ENCODE data around the gene DAPK2.

DAPK2 gene

DNA sequence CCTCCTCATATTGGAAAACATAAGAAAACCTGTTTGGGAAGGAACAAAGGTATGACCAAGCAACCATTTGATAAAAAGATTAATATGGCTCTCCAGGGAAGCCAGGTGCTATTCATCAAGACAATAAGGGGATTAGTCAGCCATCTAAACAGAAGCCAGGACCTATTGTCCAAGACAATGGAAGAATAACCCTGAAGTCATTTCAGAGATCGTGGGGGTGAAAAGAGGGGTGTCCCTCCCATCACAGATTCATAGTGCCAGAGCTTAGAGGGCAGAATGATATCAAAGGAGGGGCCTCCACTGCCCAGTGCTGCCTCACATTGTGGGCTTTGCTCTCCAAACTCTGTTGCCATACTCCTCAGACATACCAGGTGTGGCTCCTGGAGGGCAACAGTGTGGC, 73.5 kb downstream of the DAPK2 start:
- DNase-seq (ENCODE audit: low read depth) = no peak
- in situ Hi-C loops (cut with HindIII; ENCODE audit: low sequenced_read_pairs) = no loop called here
- TF ChIP-seq, protein P1, sequence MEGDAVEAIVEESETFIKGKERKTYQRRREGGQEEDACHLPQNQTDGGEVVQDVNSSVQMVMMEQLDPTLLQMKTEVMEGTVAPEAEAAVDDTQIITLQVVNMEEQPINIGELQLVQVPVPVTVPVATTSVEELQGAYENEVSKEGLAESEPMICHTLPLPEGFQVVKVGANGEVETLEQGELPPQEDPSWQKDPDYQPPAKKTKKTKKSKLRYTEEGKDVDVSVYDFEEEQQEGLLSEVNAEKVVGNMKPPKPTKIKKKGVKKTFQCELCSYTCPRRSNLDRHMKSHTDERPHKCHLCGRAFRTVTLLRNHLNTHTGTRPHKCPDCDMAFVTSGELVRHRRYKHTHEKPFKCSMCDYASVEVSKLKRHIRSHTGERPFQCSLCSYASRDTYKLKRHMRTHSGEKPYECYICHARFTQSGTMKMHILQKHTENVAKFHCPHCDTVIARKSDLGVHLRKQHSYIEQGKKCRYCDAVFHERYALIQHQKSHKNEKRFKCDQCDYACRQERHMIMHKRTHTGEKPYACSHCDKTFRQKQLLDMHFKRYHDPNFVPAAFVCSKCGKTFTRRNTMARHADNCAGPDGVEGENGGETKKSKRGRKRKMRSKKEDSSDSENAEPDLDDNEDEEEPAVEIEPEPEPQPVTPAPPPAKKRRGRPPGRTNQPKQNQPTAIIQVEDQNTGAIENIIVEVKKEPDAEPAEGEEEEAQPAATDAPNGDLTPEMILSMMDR (IDR thresholded peaks at IDR 0.05; ENCODE audit: low read depth, low read length, missing control alignments) = no peak
- no peak overlapping the region for H3K4me3 ChIP-seq (ENCODE audit: low read depth, low read length)

GRCh38 chr15:63971904-63972303, 74.4 kb downstream of the DAPK2 start:
- TF ChIP-seq, protein P1 (IDR thresholded peaks at IDR 0.05; ENCODE audit: low read depth, low read length, missing control alignments) = no peak
- in situ Hi-C loops (cut with HindIII; ENCODE audit: low sequenced_read_pairs) = no loop called here
- no peak overlapping the region for H3K4me3 ChIP-seq (ENCODE audit: low read depth, low read length)
- DNase-seq (ENCODE audit: low read depth) = no peak

GRCh38 chr15:63971427-63971805, 74.9 kb downstream of the DAPK2 start:
- TF ChIP-seq, protein P1 (IDR thresholded peaks at IDR 0.05; ENCODE audit: low read depth, low read length, missing control alignments) = no peak
- in situ Hi-C loops (cut with HindIII; ENCODE audit: low sequenced_read_pairs) = no loop called here
- DNase-seq (ENCODE audit: low read depth) = no peak

DNA sequence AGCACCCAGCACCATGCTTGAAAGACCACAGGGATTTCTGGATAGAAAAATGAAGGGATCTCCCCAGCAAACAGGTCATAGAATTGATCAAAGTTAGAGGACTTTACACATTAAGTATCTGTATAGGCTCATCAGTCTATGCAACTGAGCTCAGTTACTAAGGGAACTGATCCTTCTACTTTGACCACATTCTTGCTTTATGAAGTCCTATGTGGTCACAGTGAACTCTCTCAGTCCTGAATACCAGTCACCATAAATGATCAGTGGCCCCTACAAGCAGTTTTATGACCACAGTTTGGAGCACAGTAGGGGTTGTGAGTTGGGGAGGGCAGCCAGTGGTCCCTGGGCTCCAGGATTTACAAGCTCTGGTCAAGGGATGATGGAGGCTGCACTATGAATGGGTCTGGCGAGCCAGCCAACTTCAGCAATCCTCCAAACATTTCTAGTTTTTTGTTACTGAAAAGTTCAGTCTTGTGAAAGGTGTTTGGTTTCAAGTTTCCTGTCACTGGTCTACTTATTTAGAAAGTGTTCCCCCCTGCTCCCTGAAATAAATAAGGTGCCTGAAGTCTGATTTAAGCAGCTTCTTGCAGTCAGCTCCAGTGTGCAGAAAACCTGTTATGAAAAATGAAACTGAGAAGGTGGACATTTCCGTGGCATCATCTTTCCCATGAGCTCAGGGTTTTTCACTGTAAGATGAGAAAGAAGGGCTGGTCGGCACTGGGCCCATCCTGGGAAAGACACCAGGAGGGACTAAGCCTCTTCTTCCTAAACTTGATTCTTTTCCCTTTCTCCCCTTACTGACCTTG, 75.5 kb downstream of the DAPK2 start:
- TF ChIP-seq, protein P1 (IDR thresholded peaks at IDR 0.05; ENCODE audit: low read depth, low read length, missing control alignments) = no peak
- DNase-seq (ENCODE audit: low read depth) = no peak
- in situ Hi-C loops (cut with HindIII; ENCODE audit: low sequenced_read_pairs) = no loop called here
- no peak overlapping the region for H3K4me3 ChIP-seq (ENCODE audit: low read depth, low read length)

More at GRCh38 chr15:63971427-63971805, 74.9 kb downstream of the DAPK2 start:
- no peak overlapping the region for H3K4me3 ChIP-seq (ENCODE audit: low read depth, low read length)

GRCh38 chr15:63969652-63970421, 76.4 kb downstream of the DAPK2 start:
- TF ChIP-seq, protein P1 (IDR thresholded peaks at IDR 0.05; ENCODE audit: low read depth, low read length, missing control alignments) = no peak
- DNase-seq (ENCODE audit: low read depth) = no peak
- in situ Hi-C loops (cut with HindIII; ENCODE audit: low sequenced_read_pairs) = no loop called here
- H3K4me3 ChIP-seq (ENCODE audit: low read depth, low read length) = no peak overlapping the region

DNA sequence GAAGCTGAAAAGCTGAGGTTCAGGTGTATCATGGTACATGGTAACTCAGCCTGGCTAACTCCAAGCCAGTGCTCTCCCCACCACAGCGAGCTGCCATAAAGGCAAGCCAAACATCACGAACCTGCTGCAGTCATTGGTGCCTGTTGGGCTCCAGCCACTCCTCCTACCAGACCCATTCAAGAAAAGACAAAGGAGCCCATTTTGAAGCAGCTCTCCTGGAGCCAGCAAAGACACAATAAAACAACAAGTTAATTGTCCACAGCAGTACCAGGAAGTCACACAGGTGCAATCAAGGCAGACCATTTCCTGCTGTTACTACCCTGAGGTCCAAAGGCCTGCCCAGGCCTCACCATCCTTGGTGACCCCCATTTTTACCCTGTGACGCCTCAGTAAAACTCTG, 77.6 kb downstream of the DAPK2 start:
- in situ Hi-C loops (cut with HindIII; ENCODE audit: low sequenced_read_pairs) = no loop called here
- DNase-seq (ENCODE audit: low read depth) = no peak
- TF ChIP-seq, protein P1 (IDR thresholded peaks at IDR 0.05; ENCODE audit: low read depth, low read length, missing control alignments) = no peak
- H3K4me3 ChIP-seq (ENCODE audit: low read depth, low read length) = no peak overlapping the region

All from astrocyte of the cerebellum (primary cell).